ENCODE measurements around the gene ZNF831.

The ZNF831 gene

DNA sequence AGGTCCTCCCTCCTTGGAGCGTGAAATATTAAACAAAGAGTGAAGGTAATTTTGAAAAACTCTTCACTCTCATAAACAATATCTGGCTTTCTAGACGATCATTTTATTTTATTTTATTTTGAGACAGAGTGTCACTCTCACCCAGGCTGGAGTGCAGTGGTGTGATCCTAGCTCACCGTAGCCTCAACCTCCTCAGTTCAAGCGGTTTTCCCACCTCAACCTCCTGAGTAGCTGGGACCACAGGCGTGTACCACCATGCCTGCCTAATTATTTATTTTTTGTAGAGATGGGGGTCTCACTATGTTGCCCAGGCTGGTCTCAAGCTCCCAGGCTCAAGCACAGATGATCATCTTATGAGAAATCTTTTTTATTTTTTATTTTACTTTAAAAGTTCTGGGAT is 16.4 kb downstream of the ZNF831 start:
- no peak for DNase-seq (ENCODE audit: low spot score)

- DNase-seq (ENCODE audit: low spot score): no peak
Measured at GRCh38 chr20:59181936-59182335, 18.3 kb downstream of the ZNF831 start.

DNA sequence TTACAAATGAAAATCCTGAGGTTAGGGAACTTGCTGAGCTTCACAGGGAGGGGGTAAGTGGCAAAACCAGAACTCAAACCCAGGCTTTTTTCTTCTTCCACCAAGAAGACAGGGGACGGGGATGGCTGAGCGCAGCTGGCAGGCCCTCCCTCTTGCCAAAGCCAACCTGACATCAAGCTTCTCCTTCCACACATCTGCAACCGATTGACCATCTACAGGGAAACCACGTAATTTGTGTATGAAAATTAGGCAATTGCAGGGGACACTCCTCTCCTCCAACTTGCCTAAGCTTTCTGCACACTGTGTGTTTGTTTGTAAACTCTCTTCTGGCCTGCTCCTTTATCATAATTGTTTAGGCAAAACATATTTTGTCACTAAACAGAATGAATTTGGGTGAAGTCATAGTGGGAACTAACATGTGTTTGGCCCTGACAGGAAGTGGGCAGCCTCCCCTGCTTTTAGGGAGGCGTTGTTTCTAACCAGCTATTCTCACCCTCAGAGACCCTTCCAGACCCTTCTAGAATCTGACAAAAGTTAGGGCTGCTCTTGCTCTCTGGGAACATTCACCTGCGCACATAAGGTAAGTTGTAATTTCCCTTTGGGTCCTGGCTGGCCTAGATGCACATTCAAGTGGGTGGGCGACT is 18.9 kb downstream of the ZNF831 start:
- DNase-seq (ENCODE audit: low spot score): no peak

DNA sequence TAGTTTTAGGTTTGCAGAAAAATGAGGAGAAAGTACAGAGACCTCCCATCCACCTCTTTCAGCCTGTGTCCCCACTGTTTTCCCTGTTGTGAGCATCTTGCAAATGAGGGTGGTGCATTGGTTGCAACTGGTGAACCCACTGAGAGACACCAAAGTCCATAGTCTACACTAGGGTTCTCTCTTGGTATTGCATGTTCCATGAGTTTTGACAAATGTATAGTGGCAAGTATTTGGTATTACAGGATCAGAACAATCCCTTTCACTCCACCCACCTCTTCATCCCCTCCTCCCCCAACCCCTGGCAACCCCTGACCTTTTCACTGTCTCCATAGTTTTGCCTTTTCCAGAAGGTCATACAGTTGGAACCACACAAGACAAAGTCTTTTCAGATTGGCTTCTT is 20.1 kb downstream of the ZNF831 start:
- no peak for DNase-seq (ENCODE audit: low spot score)

GRCh38 chr20:59184880-59185447 is 21.3 kb downstream of the ZNF831 start:
- no peak for DNase-seq (ENCODE audit: low spot score)

DNA sequence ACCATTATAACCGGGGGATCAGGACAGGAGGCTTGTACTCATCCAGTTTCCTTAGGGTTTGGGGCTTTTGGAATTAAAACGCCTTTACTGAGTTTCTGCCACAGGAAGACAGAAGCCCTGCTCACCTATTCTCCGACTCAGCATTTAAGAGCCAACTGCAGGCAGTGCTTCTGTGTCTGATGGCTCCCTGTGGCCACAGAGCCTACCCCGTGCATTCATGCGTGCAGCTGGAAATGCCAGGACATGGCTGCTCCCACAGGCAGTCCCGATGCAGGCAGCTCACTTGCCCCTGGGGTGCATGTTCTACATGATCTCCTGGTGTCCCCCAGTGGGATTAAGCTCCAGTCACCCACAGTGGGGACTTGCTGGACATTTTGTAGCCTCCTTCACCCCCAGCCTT is 22.2 kb downstream of the ZNF831 start:
- no peak for DNase-seq (ENCODE audit: low spot score)

DNA sequence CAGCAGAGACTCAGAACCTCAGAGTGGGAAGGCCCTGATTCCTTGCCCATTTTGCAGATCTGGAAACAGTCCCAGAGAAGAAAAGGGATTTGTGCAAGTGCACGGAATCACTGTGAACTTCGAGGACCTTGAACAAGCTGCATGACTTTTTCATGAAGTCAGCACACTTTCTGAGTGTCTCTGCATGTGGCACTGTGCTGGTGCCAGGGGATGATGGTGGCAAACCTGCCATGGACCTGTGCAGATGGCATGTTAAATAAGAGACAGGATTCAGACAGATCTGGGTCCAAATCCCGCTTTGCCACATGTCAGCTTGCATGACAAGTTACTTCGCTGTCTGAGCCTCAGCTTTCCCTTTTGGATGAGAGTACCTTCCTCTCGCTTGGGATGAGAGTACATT is 26.8 kb downstream of the ZNF831 start:
- no peak for DNase-seq (ENCODE audit: low spot score)

DNA sequence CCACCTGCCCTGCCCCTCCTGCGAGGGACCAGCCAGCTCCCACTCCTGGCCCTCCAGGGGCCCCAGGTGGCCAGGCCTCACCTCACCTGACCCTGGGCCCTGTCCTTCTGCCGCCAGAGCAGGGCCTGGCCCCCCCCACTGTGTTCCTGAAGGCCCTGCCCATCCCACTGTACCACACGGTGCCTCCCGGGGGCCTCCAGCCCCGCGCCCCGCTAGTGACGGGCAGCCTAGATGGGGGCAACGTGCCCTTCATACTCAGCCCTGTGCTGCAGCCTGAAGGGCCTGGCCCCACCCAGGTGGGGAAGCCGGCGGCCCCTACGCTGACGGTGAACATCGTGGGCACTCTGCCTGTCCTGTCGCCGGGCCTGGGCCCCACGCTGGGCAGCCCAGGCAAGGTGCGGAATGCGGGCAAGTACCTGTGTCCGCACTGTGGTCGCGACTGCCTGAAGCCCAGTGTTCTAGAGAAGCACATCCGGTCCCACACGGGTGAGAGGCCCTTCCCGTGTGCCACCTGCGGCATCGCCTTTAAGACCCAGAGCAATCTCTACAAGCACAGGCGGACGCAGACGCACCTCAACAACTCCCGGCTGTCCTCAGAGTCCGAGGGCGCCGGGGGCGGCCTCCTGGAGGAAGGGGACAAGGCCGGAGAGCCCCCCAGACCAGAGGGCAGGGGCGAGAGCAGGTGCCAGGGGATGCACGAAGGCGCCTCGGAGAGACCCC is 27.6 kb downstream of the ZNF831 start:
- DNase-seq (ENCODE audit: low spot score): no peak

- no peak for DNase-seq (ENCODE audit: low spot score)
Measured at GRCh38 chr20:59191756-59192532, 28.3 kb downstream of the ZNF831 start.

GRCh38 chr20:59192533-59192896 is 28.9 kb downstream of the ZNF831 start:
- no peak for DNase-seq (ENCODE audit: low spot score)

GRCh38 chr20:59193325-59193724 is 29.7 kb downstream of the ZNF831 start:
- DNase-seq (ENCODE audit: low spot score): no peak

- DNase-seq (ENCODE audit: low spot score): no peak
Measured at GRCh38 chr20:59194023-59194935, 30.7 kb downstream of the ZNF831 start.

DNA sequence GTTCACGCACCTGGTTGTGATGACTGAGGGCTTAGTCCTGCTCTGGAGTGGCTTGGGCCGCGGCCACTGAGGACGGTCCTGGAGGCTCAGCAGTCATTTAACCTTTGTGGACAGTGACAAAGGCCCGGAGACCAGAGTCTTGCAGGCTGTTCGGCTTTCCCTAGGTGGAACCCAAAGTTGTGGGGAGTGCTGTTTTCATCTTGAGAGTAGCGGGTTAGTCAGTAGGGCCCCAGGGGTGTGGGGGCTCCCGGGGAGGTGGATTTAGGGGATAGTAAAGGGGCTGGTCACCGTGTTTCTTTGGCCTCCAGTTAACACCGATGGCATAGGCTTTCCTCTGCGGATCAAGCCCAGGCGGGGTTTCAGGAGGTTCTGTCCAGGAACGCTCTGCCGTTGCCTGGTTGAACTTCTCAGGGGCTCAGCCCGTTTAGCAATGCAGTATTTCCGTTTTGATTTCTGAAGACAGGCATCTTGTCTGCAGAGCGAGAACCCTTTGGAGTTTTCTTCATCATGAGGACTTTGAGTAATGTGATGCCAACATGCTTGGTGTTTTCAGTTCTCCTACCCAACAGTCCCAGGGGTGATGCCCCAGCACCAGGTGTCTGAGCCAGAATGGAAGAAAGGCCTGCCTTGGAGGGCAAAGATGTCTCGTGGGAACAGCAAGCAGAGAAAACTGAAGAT is 31.8 kb downstream of the ZNF831 start:
- no peak for DNase-seq (ENCODE audit: low spot score)

DNA sequence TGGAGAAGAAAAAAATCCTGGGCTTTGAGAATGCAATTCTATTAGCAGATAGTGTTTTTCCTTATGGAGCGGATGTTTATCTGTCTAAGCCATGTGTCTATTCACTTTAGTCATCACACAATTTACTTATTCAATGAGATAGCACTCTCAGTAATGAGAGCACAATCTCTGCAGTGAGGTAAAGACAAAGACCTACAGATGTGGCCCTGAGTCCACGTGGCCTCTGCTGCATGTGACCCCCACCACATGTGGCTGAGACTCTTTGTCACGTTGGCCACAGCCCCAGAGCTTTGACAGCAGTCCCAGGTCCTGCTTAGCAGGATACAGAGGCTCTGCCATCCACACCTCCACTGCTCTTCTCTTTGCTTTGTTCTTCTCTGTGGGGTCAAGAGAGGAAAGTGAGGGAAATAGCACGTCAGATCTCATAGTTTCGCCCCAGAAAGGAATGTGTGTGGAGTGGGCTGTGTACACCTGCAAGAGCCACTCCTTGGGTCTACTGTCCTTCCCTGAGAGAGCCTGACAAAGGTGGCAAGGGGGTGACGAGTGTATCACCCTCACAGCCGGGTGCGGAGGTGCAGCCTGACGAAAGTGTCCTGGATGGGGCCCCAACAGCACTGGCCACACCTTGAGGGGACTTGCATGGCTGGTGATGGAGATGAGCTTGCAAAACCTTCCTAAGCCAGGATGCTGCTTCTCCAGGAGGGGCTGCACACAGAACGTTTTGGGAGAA is 40.7 kb downstream of the ZNF831 start:
- no peak for DNase-seq (ENCODE audit: low spot score)

DNA sequence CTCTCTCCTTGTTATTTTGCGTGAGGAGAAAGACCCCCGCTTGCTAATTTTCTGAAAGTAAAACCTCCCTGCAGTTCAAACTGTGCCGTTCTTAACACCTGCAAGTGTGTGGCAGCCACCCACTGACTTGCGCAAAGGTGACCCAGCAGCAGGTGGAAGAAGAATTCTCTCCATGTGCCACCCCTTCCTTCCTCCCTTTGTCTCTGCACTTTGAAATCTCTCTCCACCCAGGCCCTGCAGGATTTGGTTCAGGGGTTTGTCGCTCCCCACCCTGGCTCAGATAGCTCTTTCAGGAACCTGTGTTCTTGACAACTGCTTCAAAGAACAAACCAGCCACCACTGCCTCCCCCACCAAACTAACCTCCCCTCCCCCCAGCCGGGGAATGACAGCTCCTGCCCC is 41.4 kb downstream of the ZNF831 start:
- no peak for DNase-seq (ENCODE audit: low spot score)

DNA sequence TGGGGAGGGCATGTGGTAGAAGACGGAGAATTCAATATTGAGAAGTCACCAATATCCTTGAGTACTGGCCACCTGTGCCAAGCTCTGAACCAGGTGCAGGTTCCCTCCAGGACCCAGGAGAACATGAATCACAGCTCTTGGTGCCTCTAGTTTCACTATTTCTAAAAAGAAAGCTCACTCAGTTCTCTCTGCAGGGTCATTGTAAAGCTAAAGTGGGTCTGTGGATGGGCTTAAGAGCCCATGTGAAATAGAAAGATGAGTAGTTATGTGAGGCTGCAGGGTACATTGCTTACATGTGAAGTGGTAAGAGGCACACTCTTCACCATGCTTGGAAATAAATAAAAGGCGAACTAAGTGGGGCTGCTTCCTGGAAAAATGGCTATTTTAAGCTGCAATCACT is 43.6 kb downstream of the ZNF831 start:
- DNase-seq (ENCODE audit: low spot score): no peak

DNA sequence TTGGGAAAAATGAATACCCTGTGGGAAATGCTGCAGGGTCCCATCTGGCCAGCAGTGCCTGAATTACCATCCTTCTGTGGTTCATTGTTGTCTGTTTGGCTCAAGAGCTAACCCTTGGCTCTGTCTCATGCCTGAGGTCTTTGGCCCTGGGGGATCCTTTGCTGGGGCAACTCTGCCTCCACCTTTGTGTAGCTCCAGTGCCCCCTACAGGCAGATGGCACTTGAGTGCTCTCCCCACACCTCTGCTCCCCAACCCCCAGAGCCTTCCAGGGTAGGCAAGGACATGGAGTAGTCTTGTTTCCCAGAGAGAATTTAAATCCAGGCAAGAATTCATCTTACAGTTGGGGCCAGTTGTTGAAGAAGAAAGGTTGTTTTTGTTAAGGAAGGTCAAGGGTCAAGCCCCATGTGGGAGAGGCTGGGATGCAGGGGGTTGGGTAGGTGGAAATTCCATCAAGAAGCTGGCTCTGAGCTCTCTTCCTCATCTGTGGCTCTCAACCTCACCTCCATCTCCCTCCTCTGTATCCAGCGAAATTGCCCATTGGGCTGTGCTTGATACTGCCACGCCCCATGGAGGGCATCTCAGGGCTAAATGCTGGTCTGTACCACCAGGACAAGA is 44.2 kb downstream of the ZNF831 start:
- DNase-seq (ENCODE audit: low spot score): no peak

- no peak for DNase-seq (ENCODE audit: low spot score)
Measured at GRCh38 chr20:59210186-59210585, 46.6 kb downstream of the ZNF831 start.

DNA sequence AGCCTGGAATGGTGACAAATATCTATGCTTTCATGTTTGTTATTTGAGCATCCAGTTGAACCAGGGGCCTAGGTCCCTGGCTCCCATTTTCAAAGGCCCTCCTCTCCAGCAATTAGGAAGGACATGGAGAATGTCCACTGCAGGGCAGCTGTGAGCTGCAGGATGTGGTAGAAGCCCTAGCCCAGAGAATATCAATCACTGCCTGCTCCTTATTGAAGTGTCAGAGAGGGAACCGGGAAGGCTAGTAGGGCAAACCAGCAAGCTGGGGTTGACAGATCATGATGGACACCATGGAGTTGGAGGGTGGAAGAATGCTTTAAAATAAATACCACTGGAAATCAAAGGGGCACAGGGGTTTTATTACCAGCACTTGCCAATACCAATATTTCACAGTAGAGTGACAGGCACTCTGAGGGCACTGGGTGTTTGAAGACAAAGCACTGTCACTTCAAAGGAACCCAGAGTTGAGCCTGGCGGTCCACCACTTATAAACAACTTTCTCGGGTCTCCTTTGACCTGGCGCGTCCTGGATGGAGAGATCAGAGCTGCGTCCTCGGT is 47.7 kb downstream of the ZNF831 start:
- no peak for DNase-seq (ENCODE audit: low spot score)

DNA sequence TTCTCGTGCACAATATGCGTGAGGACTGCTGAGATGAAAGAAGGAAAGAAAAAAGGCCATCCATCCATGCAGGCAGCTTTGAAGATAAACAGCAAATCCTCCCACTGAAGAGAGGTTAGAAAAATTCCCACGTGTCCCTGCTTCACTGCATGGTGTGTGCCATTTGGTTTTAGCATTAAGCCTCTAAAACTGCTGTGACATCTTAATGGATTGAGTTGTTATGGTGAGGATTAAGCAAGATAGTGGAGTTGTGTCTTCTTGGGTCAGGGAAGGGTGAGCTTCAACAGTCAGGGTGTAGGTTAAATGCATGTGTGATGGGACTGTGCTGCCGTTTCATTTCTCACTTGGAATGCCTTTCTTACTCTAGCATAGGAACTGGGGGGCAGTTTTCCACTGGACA is 50.5 kb downstream of the ZNF831 start:
- DNase-seq (ENCODE audit: low spot score): no peak

Data from AG08396 (cell line).